Body of pancreas (tissue), 4 donors: Measurements from ENCODE around the gene AFDN. TPM values are rescaled to one million over a fixed set of nuclear protein-coding genes. Genes with fewer than 3 reads are reported as not detected.

Experiments
- ATAC-seq: fragments of 150-250 bp; one replicate; pipeline ENCODE4 v1.9.1; 2016
- DNase-seq, 4 donors: peaks; one replicate each; pipeline ENCODE4 v3.0.0-alpha.2; 2019
- H3K27ac ChIP-seq, 4 donors: fragments of 200-600 bp; sonication (generic); 1 replicate in 3 of 4; 2 replicates in 1 of 4; pipeline versions ENCODE4 v1.5.1 to v1.6.1; 2016 to 2019; ENCODE audit warnings: mild to moderate bottlenecking in 1 of 4, mixed read lengths in 1 of 4, moderate library complexity in 1 of 4
- H3K27me3 ChIP-seq, 2 donors: fragments of 200-600 bp; sonication (generic); one replicate each; pipeline ENCODE4 v1.6.0; 2016; ENCODE audit warnings: mild to moderate bottlenecking in 1 of 2
- H3K36me3 ChIP-seq, 2 donors: fragments of 200-600 bp; sonication (generic); replicated peaks in 1 of 2; 2 replicates each; pipeline ENCODE4 v1.5.1; 2016; ENCODE audit warnings: low read depth in 2 of 2; ENCODE audit not compliant: insufficient read depth in 1 of 2
- H3K4me1 ChIP-seq: fragments of 200-600 bp; sonication (generic); one replicate; pipeline ENCODE4 v1.6.0; 2016
- H3K4me3 ChIP-seq, 2 donors: fragments of 200-600 bp; sonication (generic); 1 replicate in 1 of 2; 2 replicates in 1 of 2; pipeline ENCODE4 v1.5.1; 2016 to 2019
- H3K9me3 ChIP-seq, 3 donors: fragments of 200-600 bp; sonication (generic); 1 replicate in 2 of 3; 2 replicates in 1 of 3; pipeline ENCODE4 v1.5.1; 2016
- POLR2A ChIP-seq, 3 donors: fragments of 450-650 bp; IDR thresholded peaks; one replicate each; pipeline ENCODE4 v1.6.1; 2016; ENCODE audit warnings: antibody characterized with exemption in 3 of 3, mild to moderate bottlenecking in 2 of 3
- WGBS, 2 donors: methylation state at CpG; one replicate each; pipeline ENCODE4 v1.1.5; 2017; 5-methylcytosine and 5-hydroxymethylcytosine counted together
- intact Hi-C: fragments of 100-400 bp; cut with DNase I; formaldehyde crosslinking; loops from one replicate; pipeline ENCODE4 v1.15.1; 2023
- total RNA-seq, 2 donors: library from RNA; depleted of rRNA; stranded (reverse); fragments of >200 nt; gene quantifications; one replicate each; pipeline ENCODE4 v1.1.0, GENCODE V29; 2016
- TF ChIP-seq, protein P1 (sequence below), 7 experiments: fragments of 450-650 bp in 4 of 7; fragments of 200-600 bp in 3 of 7; sonication (generic) in 3 of 7; IDR thresholded peaks; one replicate each; pipeline ENCODE4 v1.5.1; 2016 to 2019; ENCODE audit warnings: antibody characterized with exemption in 7 of 7

Gene AFDN
- total RNA-seq, 2 donors from 2014 or later: 160 to 195 TPM

DNA sequence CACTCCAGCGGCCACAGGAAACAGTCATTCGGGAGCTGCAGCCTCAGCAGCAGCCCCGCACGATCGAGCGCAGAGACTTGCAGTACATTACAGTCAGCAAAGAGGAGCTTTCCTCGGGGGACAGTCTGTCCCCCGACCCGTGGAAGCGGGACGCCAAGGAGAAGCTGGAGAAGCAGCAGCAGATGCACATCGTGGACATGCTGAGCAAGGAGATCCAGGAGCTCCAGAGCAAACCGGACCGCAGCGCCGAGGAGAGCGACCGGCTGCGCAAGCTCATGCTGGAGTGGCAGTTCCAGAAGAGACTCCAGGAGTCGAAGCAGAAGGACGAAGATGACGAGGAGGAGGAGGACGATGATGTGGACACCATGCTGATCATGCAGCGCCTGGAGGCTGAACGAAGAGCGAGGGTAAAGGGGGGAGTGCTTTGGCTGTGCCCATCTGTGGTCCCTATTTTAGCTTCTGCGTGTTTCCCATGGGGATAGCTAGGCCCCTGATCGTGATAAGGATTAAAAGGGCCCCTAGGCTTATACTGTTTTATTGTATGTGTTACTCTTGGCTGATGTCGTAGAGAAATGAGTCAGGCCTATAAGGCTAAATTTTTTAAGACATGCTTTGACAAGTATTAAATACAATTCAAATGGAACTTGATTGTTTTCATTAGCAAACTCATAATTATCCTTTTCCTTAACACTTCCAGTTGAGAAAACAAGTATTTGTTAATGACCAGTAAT is 125.2 kb downstream of the AFDN start:
- H3K4me3 ChIP-seq: no peak overlapping the region
- DNase-seq: no peak
- no peak for ATAC-seq
- H3K36me3 ChIP-seq: peaks cover 15 to 34% of the 10 kb centered on the region in 2 donors
- intact Hi-C loops: no loop called here
- H3K27ac ChIP-seq: no peak overlapping the region
- 94 to 97% methylated on average over 29 of the region's 29 CpGs for WGBS, 2 donors
- H3K4me1 ChIP-seq: peaks cover 6% of the 10 kb centered on the region
- no peaks in the 10 kb centered on the region for H3K27me3 ChIP-seq
- no peaks in the 10 kb centered on the region for H3K9me3 ChIP-seq
- no peak for TF ChIP-seq POLR2A (IDR thresholded peaks at IDR 0.05)
- TF ChIP-seq, protein P1, sequence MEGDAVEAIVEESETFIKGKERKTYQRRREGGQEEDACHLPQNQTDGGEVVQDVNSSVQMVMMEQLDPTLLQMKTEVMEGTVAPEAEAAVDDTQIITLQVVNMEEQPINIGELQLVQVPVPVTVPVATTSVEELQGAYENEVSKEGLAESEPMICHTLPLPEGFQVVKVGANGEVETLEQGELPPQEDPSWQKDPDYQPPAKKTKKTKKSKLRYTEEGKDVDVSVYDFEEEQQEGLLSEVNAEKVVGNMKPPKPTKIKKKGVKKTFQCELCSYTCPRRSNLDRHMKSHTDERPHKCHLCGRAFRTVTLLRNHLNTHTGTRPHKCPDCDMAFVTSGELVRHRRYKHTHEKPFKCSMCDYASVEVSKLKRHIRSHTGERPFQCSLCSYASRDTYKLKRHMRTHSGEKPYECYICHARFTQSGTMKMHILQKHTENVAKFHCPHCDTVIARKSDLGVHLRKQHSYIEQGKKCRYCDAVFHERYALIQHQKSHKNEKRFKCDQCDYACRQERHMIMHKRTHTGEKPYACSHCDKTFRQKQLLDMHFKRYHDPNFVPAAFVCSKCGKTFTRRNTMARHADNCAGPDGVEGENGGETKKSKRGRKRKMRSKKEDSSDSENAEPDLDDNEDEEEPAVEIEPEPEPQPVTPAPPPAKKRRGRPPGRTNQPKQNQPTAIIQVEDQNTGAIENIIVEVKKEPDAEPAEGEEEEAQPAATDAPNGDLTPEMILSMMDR (IDR thresholded peaks at IDR 0.05): no peak

DNA sequence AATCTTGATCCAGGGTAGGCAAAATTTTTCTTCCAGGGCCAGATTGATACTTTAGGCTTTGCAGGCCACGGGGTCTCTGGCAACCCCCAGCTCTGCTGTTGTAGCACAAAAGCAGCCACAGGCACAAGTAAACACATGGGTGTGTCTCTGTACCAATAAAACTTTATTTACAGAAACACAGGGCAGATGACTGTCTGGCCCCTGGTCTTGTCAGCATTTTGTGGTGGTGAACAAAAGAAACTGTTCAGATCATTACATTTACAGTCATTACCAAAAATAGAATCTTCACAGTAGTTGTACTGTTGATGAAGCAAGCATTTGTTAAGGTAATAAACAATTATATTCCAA is 125.8 kb downstream of the AFDN start:
- Histone ChIP-seq H3K4me1 (peaks cover 11% of the 10 kb centered on the region), H3K4me3 (no peak overlapping the region), H3K27me3 (no peaks in the 10 kb centered on the region), H3K27ac (no peak overlapping the region), H3K36me3 (peaks cover 15 to 34% of the 10 kb centered on the region in 2 donors), H3K9me3 (no peaks in the 10 kb centered on the region)
- 94 to 100% methylated on average over 1 of the region's 1 CpG for WGBS, 2 donors
- ATAC-seq: no peak
- no peak for DNase-seq
- intact Hi-C loops: no loop called here
- no peak for TF ChIP-seq POLR2A (IDR thresholded peaks at IDR 0.05)
- TF ChIP-seq, protein P1 (IDR thresholded peaks at IDR 0.05): no peak

DNA sequence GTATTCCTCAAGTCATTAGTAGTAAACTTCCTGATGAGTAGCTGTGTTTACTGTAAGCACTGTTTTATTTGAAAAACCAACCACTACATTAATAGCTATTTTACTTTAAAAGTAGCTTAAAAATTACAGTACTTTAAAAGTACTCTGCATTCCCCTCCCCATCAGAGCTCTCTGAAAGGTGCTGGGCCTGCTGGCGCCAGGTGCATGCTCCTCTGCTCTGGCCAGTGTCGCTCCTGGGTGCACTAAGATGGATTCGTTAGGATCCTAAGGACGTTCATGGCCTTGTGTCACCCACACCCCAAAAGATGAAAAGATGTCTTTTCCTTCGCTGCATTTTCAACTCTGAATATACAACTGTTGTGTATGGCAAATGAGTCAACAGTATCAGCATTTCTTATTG is 126.8 kb downstream of the AFDN start:
- H3K9me3 ChIP-seq: no peaks in the 10 kb centered on the region
- DNase-seq (no peak), ATAC-seq (no peak)
- TF ChIP-seq, protein P1 (IDR thresholded peaks at IDR 0.05): no peak
- TF ChIP-seq POLR2A (IDR thresholded peaks at IDR 0.05): no peak
- H3K4me3 ChIP-seq: no peak overlapping the region
- intact Hi-C loops: no loop called here
- 88 to 89% methylated on average over 5 of the region's 5 CpGs for WGBS, 2 donors
- H3K4me1 ChIP-seq: peaks cover 14% of the 10 kb centered on the region
- H3K27ac ChIP-seq: no peak overlapping the region
- peaks cover 14 to 26% of the 10 kb centered on the region in 2 donors for H3K36me3 ChIP-seq
- no peaks in the 10 kb centered on the region for H3K27me3 ChIP-seq

DNA sequence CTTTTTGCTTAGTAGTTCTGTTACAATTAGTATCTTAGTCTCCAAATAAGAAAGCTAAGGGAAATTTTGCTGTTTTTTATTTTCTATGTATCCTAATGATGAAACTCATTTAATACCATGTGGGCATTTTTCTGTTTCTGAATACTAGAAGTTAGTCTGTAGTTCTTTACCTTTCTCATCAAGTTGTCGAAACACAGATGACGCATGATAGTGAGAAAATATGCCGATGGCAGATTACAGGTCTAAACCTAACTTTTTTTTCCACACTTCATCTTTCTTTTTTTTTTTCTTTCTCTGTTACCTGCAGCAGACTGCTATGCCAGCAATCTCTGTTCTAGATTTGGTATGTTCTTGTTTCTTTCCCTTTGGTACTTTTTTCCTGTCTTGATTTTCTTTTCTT is 127.4 kb downstream of the AFDN start:
- ATAC-seq (no peak), DNase-seq (no peak)
- TF ChIP-seq, protein P1 (IDR thresholded peaks at IDR 0.05): no peak
- no peak for TF ChIP-seq POLR2A (IDR thresholded peaks at IDR 0.05)
- Histone ChIP-seq H3K27me3 (no peaks in the 10 kb centered on the region), H3K9me3 (no peaks in the 10 kb centered on the region), H3K4me3 (no peak overlapping the region), H3K4me1 (peaks cover 14% of the 10 kb centered on the region), H3K27ac (no peak overlapping the region), H3K36me3 (peaks cover 8 to 24% of the 10 kb centered on the region in 2 donors)
- intact Hi-C loops: no loop called here
- WGBS, 2 donors: 69% methylated on average over 3 of the region's 3 CpGs

DNA sequence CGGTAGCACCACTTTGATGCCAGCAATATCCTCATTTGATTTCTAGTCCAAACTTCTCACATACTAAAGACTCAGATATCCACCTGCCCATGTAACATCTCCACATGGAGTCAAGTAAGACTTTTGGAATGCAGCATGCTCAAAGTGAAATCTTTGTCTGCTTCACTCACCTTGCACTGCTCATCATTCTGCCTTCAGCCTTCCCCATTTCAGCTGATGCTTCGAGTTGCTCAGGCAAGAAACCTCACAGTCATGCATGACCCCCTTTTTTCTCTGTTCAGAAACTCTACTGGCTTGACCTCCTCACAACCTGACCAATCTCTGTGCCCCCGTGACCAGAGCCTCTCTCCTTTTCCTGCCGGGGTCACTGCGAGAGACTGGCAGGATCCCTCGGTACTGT is 129.8 kb downstream of the AFDN start:
- Histone ChIP-seq H3K36me3 (peaks cover 4 to 7% of the 10 kb centered on the region in 2 donors), H3K27me3 (no peaks in the 10 kb centered on the region), H3K9me3 (no peaks in the 10 kb centered on the region), H3K4me3 (no peak overlapping the region), H3K27ac (no peak overlapping the region), H3K4me1 (peaks cover 32% of the 10 kb centered on the region)
- intact Hi-C loops: no loop called here
- ATAC-seq (no peak), DNase-seq (no peak)
- TF ChIP-seq, protein P1 (IDR thresholded peaks at IDR 0.05): no peak
- no peak for TF ChIP-seq POLR2A (IDR thresholded peaks at IDR 0.05)
- 98% methylated on average over 6 of the region's 6 CpGs for WGBS, 2 donors
